ENCODE measurements around the gene FAM240B. TPM values are rescaled to one million over a fixed set of nuclear protein-coding genes. Genes with fewer than 3 reads are reported as not detected.

Gene FAM240B
- total and polyA plus RNA-seq, 2 of the 4 experiments (the other 2 are of a cell fraction), result not detected

- H4K8ac ChIP-seq (ENCODE audit: low read depth in 2 of 2, low read length in 2 of 2), result no peak overlapping the region
- peak overlapping the region; percentile 81 for H2BK120ac ChIP-seq (ENCODE audit: low read depth, low read length)
- ChIA-PET POLR2A (ENCODE audit: unreplicated experiment) (no interaction called here), CTCF (no interaction called here)
- no peak overlapping the region for H3K9ac ChIP-seq (ENCODE audit: low read depth, low read length)
- H3K9me1 ChIP-seq (ENCODE audit: insufficient read depth, low read length), result peaks cover 13% of the 10 kb centered on the region
- TF ChIP-seq MAFK (IDR thresholded peaks at IDR 0.05; ENCODE audit: low read depth, low read length) (no peak), BHLHE40 (IDR thresholded peaks at IDR 0.05; ENCODE audit: low read depth, low read length) (no peak), NFE2L2 (IDR thresholded peaks at IDR 0.05; ENCODE audit: low read depth, low read length) (no peak), CTCF (conservative IDR thresholded peaks at IDR 0.05; ENCODE audit: low read depth, low read length) (no peak), CEBPB (IDR thresholded peaks at IDR 0.05; ENCODE audit: low read depth, low read length) (no peak), CHD1 (IDR thresholded peaks at IDR 0.05; ENCODE audit: low read depth, low read length) (no peak), POLR2A (IDR thresholded peaks at IDR 0.05; ENCODE audit: low read depth, low read length) (no peak), RFX5 (IDR thresholded peaks at IDR 0.05; ENCODE audit: low read depth, low read length) (no peak), FOS (IDR thresholded peaks at IDR 0.05; ENCODE audit: low read depth, low read length) (no peak), MXI1 (IDR thresholded peaks at IDR 0.05; ENCODE audit: borderline replicate concordance, low read depth, low read length) (no peak)
- no peak for ATAC-seq (ENCODE audit: low read depth)
- no peak overlapping the region for H3K27ac ChIP-seq (ENCODE audit: insufficient read depth, low read length)
- peak overlapping the region; percentile 38 for H2AFZ ChIP-seq (replicated peaks; ENCODE audit: low read length, poor library complexity)
- WGBS, 2 experiments (ENCODE audit: extremely low coverage in 2 of 2, insufficient read length in 1 of 2), result 56% methylated on average over 2 of the region's 14 CpGs; no CpG with 5 or more reads in 1 of the 2 experiments
- no peak overlapping the region for H3K18ac ChIP-seq (ENCODE audit: low read depth, low read length)
- H3K4me2 ChIP-seq (ENCODE audit: low read depth, low read length), result no peak overlapping the region
- in situ Hi-C loops (cut with MboI; ENCODE audit: low sequenced_read_pairs), result loop anchor here (10.0 kb wide), 2 partner anchors 54 to 56 kb away; partner anchors contain the start of gene ANKRD18A
- H4K20me1 ChIP-seq (ENCODE audit: insufficient read depth, low read length), result no peaks in the 10 kb centered on the region
- 0 out of 2 replicates have a peak, but pooled peaks cover 1% of the 10 kb centered on the region for H3K27me3 ChIP-seq (ENCODE audit: control insufficient read depth, insufficient read depth, low read length)
- DNase-seq, result no peak
- H2AK9ac ChIP-seq (replicated peaks; ENCODE audit: low read depth, low read length, poor library complexity), result no peak overlapping the region
- peak overlapping the region; percentile 78 for H3K4ac ChIP-seq (ENCODE audit: low read depth, low read length)
- intact Hi-C loops (cut with micrococcal nuclease), result no loop called here
- H3K36me3 ChIP-seq (ENCODE audit: control insufficient read depth, insufficient read depth, low read length), result no peaks in the 10 kb centered on the region
- H3K14ac ChIP-seq (replicated peaks; ENCODE audit: low read depth, low read length), result 0 out of 2 replicates have a peak overlapping the region, but pooled peaks have one; percentile 52
- no peaks in the 10 kb centered on the region for H3K9me3 ChIP-seq (ENCODE audit: control insufficient read depth, insufficient read depth, low read length)
- peak overlapping the region; percentile 56; the same call in 1 of the 2 replicates for H2BK20ac ChIP-seq (ENCODE audit: low read depth, low read length)
- H2AK5ac ChIP-seq (ENCODE audit: low read depth, low read length), result peak overlapping the region; percentile 43; the same call in 1 of the 2 replicates
- H4K5ac ChIP-seq (ENCODE audit: low read depth, low read length), result no peak overlapping the region
- peaks cover 3% of the 10 kb centered on the region for H3K4me1 ChIP-seq (ENCODE audit: control insufficient read depth, insufficient read depth, low read length)
- H2BK5ac ChIP-seq (ENCODE audit: low read depth, low read length, poor library complexity, severe bottlenecking), result no peak overlapping the region
- BruUV-seq (replicated peaks), result no TSS peak
- H3K79me1 ChIP-seq (ENCODE audit: low read depth in 1 of 2, low read length in 2 of 2), result no peaks in the 10 kb centered on the region
- no peak overlapping the region; the same call in 1 of the 2 replicates for H3K23ac ChIP-seq (ENCODE audit: low read depth, low read length)
- no peak overlapping the region for H3K4me3 ChIP-seq (ENCODE audit: insufficient read depth, low read depth, low read length)
- H4K91ac ChIP-seq (ENCODE audit: insufficient read depth, low read depth, low read length), result peak overlapping the region; percentile 79
- dilution Hi-C loops (cut with HindIII; ENCODE audit: low sequenced_read_pairs, unreplicated experiment), result no loop called here
- H2BK15ac ChIP-seq (ENCODE audit: low read depth, low read length), result peak overlapping the region; percentile 13; the same call in 1 of the 3 replicates
- no peak overlapping the region for H3K56ac ChIP-seq (ENCODE audit: extremely low read depth, insufficient read depth, low read length)
Measured at GRCh38 chr9:38680837-38681445, 39.0 kb downstream of the FAM240B start.
